Measurements from ENCODE around the gene SEPTIN6. TPM values are rescaled to one million over a fixed set of nuclear protein-coding genes. Genes with fewer than 3 reads are reported as not detected.
A peak's percentile ranks its signal among the peaks of the same experiment; 100 is the strongest.

SEPTIN6 gene
- total and polyA plus RNA-seq, 10 donors, result 45.1 to 139 (median 97.3) TPM

GRCh38 chrX:119682019-119682989 is 10.7 kb downstream of the SEPTIN6 start:
- no peaks in the 10 kb centered on the region for H3K27me3 ChIP-seq (replicated peaks in 1 of 7)
- no peaks in the 10 kb centered on the region for H3K9me3 ChIP-seq
- no peaks in the 10 kb centered on the region for H3K36me3 ChIP-seq
- 27 to 45% (median 28%) methylated on average over 15 of the region's 15 CpGs for WGBS, 5 donors
- peak overlapping the region; percentile 61 to 98 (median 92) for H3K27ac ChIP-seq
- TF ChIP-seq POLR2AphosphoS5 (IDR thresholded peaks at IDR 0.05) (peak in 1 of 3 donors; percentile 73), CTCF (IDR thresholded peaks at IDR 0.05 in 8 of 11, conservative IDR thresholded peaks at IDR 0.05 in 3 of 11) (no peak), POLR2A (IDR thresholded peaks at IDR 0.05) (peak in 1 of 3 donors; percentile 38)
- intact Hi-C loops (cut with DNase I; ENCODE audit: low total_unique reads), result no loop called here
- peaks cover 43 to 99% (median 84%) of the 10 kb centered on the region in 6 donors for H3K4me1 ChIP-seq
- H3K4me3 ChIP-seq, result peak overlapping the region in 5 of 8 donors; percentile 2 to 51 (median 9)
- no peak for DNase-seq

- intact Hi-C loops (cut with DNase I; ENCODE audit: low total_unique reads), result no loop called here
Measured at GRCh38 chrX:119677654-119677981, 15.3 kb downstream of the SEPTIN6 start.

GRCh38 chrX:119676949-119677653 is 15.9 kb downstream of the SEPTIN6 start:
- TF ChIP-seq POLR2A (IDR thresholded peaks at IDR 0.05), result no peak
- TF ChIP-seq POLR2AphosphoS5 (IDR thresholded peaks at IDR 0.05), result no peak
- no peak for TF ChIP-seq CTCF (IDR thresholded peaks at IDR 0.05 in 8 of 11, conservative IDR thresholded peaks at IDR 0.05 in 3 of 11)
- Histone ChIP-seq H3K4me3 (peak overlapping the region in 1 of 8 donors; percentile 51), H3K4me1 (peaks cover 21 to 80% (median 65%) of the 10 kb centered on the region in 6 donors), H3K27me3 (replicated peaks in 1 of 7) (no peaks in the 10 kb centered on the region), H3K9me3 (no peaks in the 10 kb centered on the region), H3K36me3 (peaks cover 0 to 33% (median 19%) of the 10 kb centered on the region in 6 donors), H3K27ac (peak overlapping the region; percentile 35 to 98 (median 85))
- intact Hi-C loops (cut with DNase I; ENCODE audit: low total_unique reads), result no loop called here
- WGBS, 5 donors, result 53 to 72% (median 62%) methylated on average over 5 to 8 of the region's 8 CpGs
- DNase-seq, result no peak

More at GRCh38 chrX:119677654-119677981, 15.3 kb downstream of the SEPTIN6 start:
- Histone ChIP-seq H3K27me3 (replicated peaks in 1 of 7) (no peaks in the 10 kb centered on the region), H3K9me3 (no peaks in the 10 kb centered on the region), H3K4me3 (peak overlapping the region in 2 of 8 donors; percentile 12 to 51), H3K36me3 (peaks cover 0 to 28% (median 17%) of the 10 kb centered on the region in 6 donors), H3K27ac (peak overlapping the region; percentile 35 to 98 (median 85)), H3K4me1 (peaks cover 24 to 84% (median 68%) of the 10 kb centered on the region in 6 donors)
- no peak for TF ChIP-seq CTCF (IDR thresholded peaks at IDR 0.05 in 8 of 11, conservative IDR thresholded peaks at IDR 0.05 in 3 of 11)
- no peak for TF ChIP-seq POLR2AphosphoS5 (IDR thresholded peaks at IDR 0.05)
- TF ChIP-seq POLR2A (IDR thresholded peaks at IDR 0.05), result no peak
- no peak for DNase-seq
- WGBS, 5 donors, result 43 to 73% (median 64%) methylated on average over 5 to 6 of the region's 6 CpGs
